ENCODE results near the gene NACAD.
"Not testable (repeated sequence)": the region's sequence is repeated elsewhere in the genome, so short reads cannot be mapped to it uniquely, and the experiment has no call there.

Gene NACAD

DNA sequence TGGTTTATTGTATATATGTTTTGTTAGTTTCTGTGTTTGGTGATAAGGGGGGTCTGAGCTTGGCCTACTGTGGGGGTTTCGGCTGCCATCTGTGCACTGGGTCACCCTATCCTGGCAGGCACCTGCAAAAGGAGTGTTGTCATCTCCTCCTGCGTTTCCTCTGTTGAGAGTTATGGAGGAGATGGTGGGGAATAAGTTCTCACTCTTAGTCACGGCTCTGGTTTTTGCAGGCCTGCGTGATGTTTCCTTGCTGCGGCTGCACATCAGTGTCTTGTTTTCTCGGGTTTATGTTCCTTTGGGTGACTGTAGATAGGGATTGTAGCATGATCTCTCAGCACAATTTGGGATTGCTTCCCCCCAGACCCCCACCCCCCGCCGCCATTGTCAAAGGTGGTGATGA is 52.0 kb downstream of the NACAD start:
- Histone ChIP-seq H3K9me3 (ENCODE audit: control extremely low read depth in 1 of 5, control insufficient read depth in 4 of 5, insufficient read depth in 2 of 5, low read depth in 1 of 5, low read length in 4 of 5) (no peaks in the 10 kb centered on the region), H3K27me3 (replicated peaks in 2 of 5; ENCODE audit: control insufficient read depth in 4 of 5, insufficient read depth in 5 of 5, low read length in 4 of 5) (no peaks in the 10 kb centered on the region), H3K4me3 (ENCODE audit: control insufficient read depth in 1 of 7, extremely low read depth in 1 of 7, insufficient read depth in 4 of 7, low read depth in 2 of 7, low read length in 6 of 7) (peak overlapping the region in 3 of 7 experiments; percentile 41 to 54 (median 51)), H3K4me1 (ENCODE audit: control extremely low read depth in 1 of 4, control insufficient read depth in 4 of 4, insufficient read depth in 4 of 4, low read length in 3 of 4) (peaks cover 2 to 52% (median 44%) of the 10 kb centered on the region in 4 experiments), H3K27ac (ENCODE audit: insufficient read depth in 1 of 2, low read depth in 1 of 2, low read length in 2 of 2, poor library complexity in 1 of 2, severe bottlenecking in 2 of 2) (peak overlapping the region; percentile 62 to 82), H3K36me3 (ENCODE audit: control insufficient read depth in 4 of 4, insufficient read depth in 4 of 4, low read length in 3 of 4) (peaks cover 0 to 74% (median 41%) of the 10 kb centered on the region in 4 experiments)
- 8% methylated on average over 2 of the region's 8 CpGs for whole genome bisulfite sequencing (ENCODE audit: insufficient coverage)
- CTCF ChIA-PET = interaction anchor here (1.1 to 12.4 kb wide), 7 partner anchors 9 to 62 kb away, joined by 3 to 138 read pairs (median 4); partner anchors contain the start of genes CCM2 and MYO1G
- DNase-seq = peak; percentile 60 to 94 (median 91)
- POLR2A ChIA-PET = interaction anchor here (1.0 to 3.3 kb wide), 3 partner anchors 9 to 58 kb away, joined by 3 to 23 read pairs (median 3); no protein-coding TSS in a partner anchor

DNA sequence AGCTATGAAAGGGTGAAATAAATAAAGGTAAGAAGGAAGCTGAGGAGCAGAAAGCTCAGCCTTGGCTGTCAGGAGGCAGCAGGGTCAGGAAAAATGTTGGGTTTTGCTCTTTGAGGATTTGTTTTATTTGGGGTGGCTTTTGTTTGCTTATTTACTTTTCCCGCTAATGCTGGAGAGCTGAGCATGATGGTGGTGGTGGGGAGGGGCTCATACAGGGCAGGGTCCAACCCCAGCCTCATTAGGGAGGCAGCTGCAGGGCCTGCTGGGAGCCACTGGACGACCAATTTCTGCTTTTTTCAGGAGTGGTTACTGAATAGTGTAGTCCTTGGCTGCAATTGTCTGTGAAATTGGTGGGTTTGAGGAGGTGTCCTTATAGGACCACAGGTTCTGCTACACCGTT is 52.5 kb downstream of the NACAD start:
- 27% methylated on average over 3 of the region's 3 CpGs for WGBS (ENCODE audit: insufficient coverage)
- CTCF ChIA-PET = interaction anchor here (0.6 to 12.4 kb wide), 9 partner anchors 9 to 180 kb away, joined by 3 to 138 read pairs (median 4); partner anchors contain the start of genes CCM2 and MYO1G
- peaks cover 2 to 55% (median 46%) of the 10 kb centered on the region in 4 experiments for H3K4me1 ChIP-seq (ENCODE audit: control extremely low read depth in 1 of 4, control insufficient read depth in 4 of 4, insufficient read depth in 4 of 4, low read length in 3 of 4)
- peaks cover 0 to 71% (median 36%) of the 10 kb centered on the region in 4 experiments for H3K36me3 ChIP-seq (ENCODE audit: control insufficient read depth in 4 of 4, insufficient read depth in 4 of 4, low read length in 3 of 4)
- H3K27ac ChIP-seq (ENCODE audit: insufficient read depth in 1 of 2, low read depth in 1 of 2, low read length in 2 of 2, poor library complexity in 1 of 2, severe bottlenecking in 2 of 2) = peak overlapping the region; percentile 62 to 82
- H3K9me3 ChIP-seq (ENCODE audit: control extremely low read depth in 1 of 5, control insufficient read depth in 4 of 5, insufficient read depth in 2 of 5, low read depth in 1 of 5, low read length in 4 of 5) = no peaks in the 10 kb centered on the region
- DNase-seq = no peak
- H3K4me3 ChIP-seq (ENCODE audit: control insufficient read depth in 1 of 7, extremely low read depth in 1 of 7, insufficient read depth in 4 of 7, low read depth in 2 of 7, low read length in 6 of 7) = peak overlapping the region in 4 of 7 experiments; percentile 8 to 54 (median 46)
- POLR2A ChIA-PET = interaction anchor here (1.0 to 3.3 kb wide), 3 partner anchors 9 to 57 kb away, joined by 3 to 23 read pairs (median 3); no protein-coding TSS in a partner anchor
- H3K27me3 ChIP-seq (replicated peaks in 2 of 5; ENCODE audit: control insufficient read depth in 4 of 5, insufficient read depth in 5 of 5, low read length in 4 of 5) = no peaks in the 10 kb centered on the region

DNA sequence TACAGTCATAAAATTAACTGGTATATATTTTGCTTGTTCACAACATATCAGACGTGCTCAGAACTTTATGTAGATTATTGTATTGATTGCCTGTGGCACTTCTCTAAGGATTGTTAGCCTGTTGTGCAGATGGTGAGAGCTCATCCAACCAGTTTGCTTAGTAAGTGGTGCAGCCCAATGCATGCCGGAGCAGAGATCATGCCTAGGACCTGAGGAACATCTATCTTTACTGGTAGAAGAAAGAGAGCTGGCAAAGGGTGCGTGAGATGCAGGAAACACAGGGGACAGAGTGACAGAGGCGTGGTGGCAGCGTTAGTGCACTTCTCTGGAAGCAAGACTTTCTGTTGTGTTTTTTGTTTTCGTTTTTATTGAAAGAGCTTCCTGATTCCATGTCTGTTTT is 52.9 kb downstream of the NACAD start:
- H3K36me3 ChIP-seq (ENCODE audit: control insufficient read depth in 4 of 4, insufficient read depth in 4 of 4, low read length in 3 of 4) = peaks cover 0 to 67% (median 33%) of the 10 kb centered on the region in 4 experiments
- no peaks in the 10 kb centered on the region for H3K27me3 ChIP-seq (replicated peaks in 2 of 5; ENCODE audit: control insufficient read depth in 4 of 5, insufficient read depth in 5 of 5, low read length in 4 of 5)
- peaks cover 2 to 55% (median 47%) of the 10 kb centered on the region in 4 experiments for H3K4me1 ChIP-seq (ENCODE audit: control extremely low read depth in 1 of 4, control insufficient read depth in 4 of 4, insufficient read depth in 4 of 4, low read length in 3 of 4)
- POLR2A ChIA-PET = interaction anchor here (1.0 to 3.3 kb wide), 4 partner anchors 8 to 62 kb away, joined by 3 to 23 read pairs (median 3); no protein-coding TSS in a partner anchor
- H3K4me3 ChIP-seq (ENCODE audit: control insufficient read depth in 1 of 7, extremely low read depth in 1 of 7, insufficient read depth in 4 of 7, low read depth in 2 of 7, low read length in 6 of 7) = peak overlapping the region in 4 of 7 experiments; percentile 8 to 54 (median 42)
- no peaks in the 10 kb centered on the region for H3K9me3 ChIP-seq (ENCODE audit: control extremely low read depth in 1 of 5, control insufficient read depth in 4 of 5, insufficient read depth in 2 of 5, low read depth in 1 of 5, low read length in 4 of 5)
- H3K27ac ChIP-seq (ENCODE audit: insufficient read depth in 1 of 2, low read depth in 1 of 2, low read length in 2 of 2, poor library complexity in 1 of 2, severe bottlenecking in 2 of 2) = peak overlapping the region; percentile 62 to 82
- CTCF ChIA-PET = interaction anchor here (0.6 to 12.4 kb wide), 10 partner anchors 9 to 180 kb away, joined by 3 to 138 read pairs (median 4); partner anchors contain the start of genes CCM2 and MYO1G
- DNase-seq = peak in 2 of 3 donors; percentile 32 to 43
- WGBS (ENCODE audit: insufficient coverage) = 47% methylated on average over 6 of the region's 6 CpGs

DNA sequence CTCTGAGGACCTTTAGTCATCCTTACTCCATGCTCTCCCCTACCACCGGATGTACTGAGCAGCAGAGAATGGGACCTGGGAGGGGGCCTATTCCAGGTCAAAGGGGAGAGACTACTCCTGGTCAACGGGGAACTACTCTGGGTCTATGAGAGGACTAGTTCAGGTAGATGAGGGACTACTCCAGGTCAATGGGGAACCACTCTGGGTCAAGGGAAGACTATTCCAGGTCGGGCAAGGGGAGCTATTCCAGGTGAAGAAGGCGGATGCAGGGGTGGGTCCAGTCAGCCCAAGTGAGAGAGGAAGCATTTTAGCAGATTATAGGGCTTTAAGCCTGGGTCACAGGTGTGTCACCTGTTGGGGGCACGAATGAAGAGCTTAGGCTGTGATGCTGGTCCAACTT is 53.4 kb downstream of the NACAD start:
- no peaks in the 10 kb centered on the region for H3K9me3 ChIP-seq (ENCODE audit: control extremely low read depth in 1 of 5, control insufficient read depth in 4 of 5, insufficient read depth in 2 of 5, low read depth in 1 of 5, low read length in 4 of 5)
- no peaks in the 10 kb centered on the region for H3K27me3 ChIP-seq (replicated peaks in 2 of 5; ENCODE audit: control insufficient read depth in 4 of 5, insufficient read depth in 5 of 5, low read length in 4 of 5)
- CTCF ChIA-PET = interaction anchor here (1.1 to 12.4 kb wide), 9 partner anchors 8 to 179 kb away, joined by 3 to 138 read pairs (median 4); partner anchors contain the start of genes CCM2 and MYO1G
- H3K4me3 ChIP-seq (ENCODE audit: control insufficient read depth in 1 of 7, extremely low read depth in 1 of 7, insufficient read depth in 4 of 7, low read depth in 2 of 7, low read length in 6 of 7) = peak overlapping the region in 1 of 7 experiments; percentile 16
- H3K4me1 ChIP-seq (ENCODE audit: control extremely low read depth in 1 of 4, control insufficient read depth in 4 of 4, insufficient read depth in 4 of 4, low read length in 3 of 4) = peaks cover 2 to 58% (median 49%) of the 10 kb centered on the region in 4 experiments
- 94% methylated on average over 3 of the region's 5 CpGs for WGBS (ENCODE audit: insufficient coverage)
- H3K36me3 ChIP-seq (ENCODE audit: control insufficient read depth in 4 of 4, insufficient read depth in 4 of 4, low read length in 3 of 4) = peaks cover 0 to 63% (median 28%) of the 10 kb centered on the region in 4 experiments
- POLR2A ChIA-PET = interaction anchor here (0.6 to 3.3 kb wide), 3 partner anchors 8 to 62 kb away, joined by 3 to 23 read pairs (median 3); no protein-coding TSS in a partner anchor
- DNase-seq = no peak
- peak overlapping the region in 1 of 2 experiments; percentile 82 for H3K27ac ChIP-seq (ENCODE audit: insufficient read depth in 1 of 2, low read depth in 1 of 2, low read length in 2 of 2, poor library complexity in 1 of 2, severe bottlenecking in 2 of 2)

DNA sequence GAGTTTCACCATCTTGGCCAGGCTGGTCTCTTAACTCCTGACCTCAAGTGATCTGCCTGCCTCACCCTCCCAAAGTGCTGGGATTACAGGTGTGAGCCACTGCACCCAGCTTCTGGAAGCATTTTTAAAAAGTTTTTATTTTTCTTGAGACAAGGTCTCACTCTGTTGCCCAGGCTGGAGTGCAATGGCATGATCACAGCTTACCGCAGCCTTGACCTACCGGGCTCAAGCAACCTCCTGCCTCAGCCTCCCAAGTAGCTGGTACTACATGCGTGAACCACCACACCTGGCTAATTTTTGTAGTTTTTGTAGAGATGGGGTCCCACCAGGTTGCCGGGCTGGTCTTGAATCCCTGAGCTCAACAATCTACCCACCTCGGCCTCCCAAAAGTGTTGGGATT is 54.1 kb downstream of the NACAD start:
- CTCF ChIA-PET = interaction anchor here (1.3 to 12.4 kb wide), 6 partner anchors 8 to 60 kb away, joined by 3 to 138 read pairs (median 8); partner anchors contain the start of gene MYO1G

DNA sequence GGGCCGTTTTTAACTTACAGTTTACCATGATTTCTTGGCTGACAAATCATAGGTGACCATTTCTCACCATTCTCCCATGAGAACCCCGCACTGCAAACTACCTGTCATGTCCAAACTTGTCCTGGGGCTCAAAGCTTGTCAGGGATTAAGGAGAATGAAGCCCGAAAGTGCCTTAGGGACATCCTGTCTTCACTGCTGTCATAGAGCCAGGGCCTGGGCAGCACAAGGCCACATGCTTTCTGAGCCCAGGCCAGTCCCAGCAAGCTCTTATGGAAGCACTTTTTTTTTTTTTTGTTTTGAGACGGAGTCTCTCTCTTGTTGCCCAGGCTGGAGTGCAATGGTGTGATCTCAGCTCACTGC is 54.9 kb downstream of the NACAD start:
- Histone ChIP-seq H3K9me3 (ENCODE audit: control extremely low read depth in 1 of 5, control insufficient read depth in 4 of 5, insufficient read depth in 2 of 5, low read depth in 1 of 5, low read length in 4 of 5) (no peaks in the 10 kb centered on the region), H3K27ac (ENCODE audit: insufficient read depth in 1 of 2, low read depth in 1 of 2, low read length in 2 of 2, poor library complexity in 1 of 2, severe bottlenecking in 2 of 2) (peak overlapping the region; percentile 10 to 64), H3K36me3 (ENCODE audit: control insufficient read depth in 4 of 4, insufficient read depth in 4 of 4, low read length in 3 of 4) (peaks cover 0 to 66% (median 20%) of the 10 kb centered on the region in 4 experiments), H3K4me1 (ENCODE audit: control extremely low read depth in 1 of 4, control insufficient read depth in 4 of 4, insufficient read depth in 4 of 4, low read length in 3 of 4) (peaks cover 2 to 72% (median 63%) of the 10 kb centered on the region in 4 experiments), H3K27me3 (replicated peaks in 2 of 5; ENCODE audit: control insufficient read depth in 4 of 5, insufficient read depth in 5 of 5, low read length in 4 of 5) (no peaks in the 10 kb centered on the region), H3K4me3 (ENCODE audit: control insufficient read depth in 1 of 7, extremely low read depth in 1 of 7, insufficient read depth in 4 of 7, low read depth in 2 of 7, low read length in 6 of 7) (peak overlapping the region in 1 of 7 experiments; percentile 19)
- ChIA-PET CTCF (interaction anchor here (0.6 to 12.4 kb wide), 4 partner anchors 15 to 60 kb away, joined by 3 to 138 read pairs (median 6); partner anchors contain the start of gene MYO1G), POLR2A (no interaction called here)
- DNase-seq = no peak
- 90% methylated on average over 3 of the region's 4 CpGs for WGBS (ENCODE audit: insufficient coverage)

More for the DNA sequence above, 54.1 kb downstream of the NACAD start:
- H3K4me3 ChIP-seq (ENCODE audit: control insufficient read depth in 1 of 7, extremely low read depth in 1 of 7, insufficient read depth in 4 of 7, low read depth in 2 of 7, low read length in 6 of 7); H3K9me3 ChIP-seq (ENCODE audit: control extremely low read depth in 1 of 5, control insufficient read depth in 4 of 5, insufficient read depth in 2 of 5, low read depth in 1 of 5, low read length in 4 of 5); DNase-seq; H3K27me3 ChIP-seq (replicated peaks in 2 of 5; ENCODE audit: control insufficient read depth in 4 of 5, insufficient read depth in 5 of 5, low read length in 4 of 5): not testable (repeated sequence)
- POLR2A ChIA-PET = interaction anchor here (0.6 to 3.3 kb wide), 4 partner anchors 7 to 61 kb away, joined by 3 to 23 read pairs (median 3); no protein-coding TSS in a partner anchor
- H3K36me3 ChIP-seq (ENCODE audit: control insufficient read depth in 4 of 4, insufficient read depth in 4 of 4, low read length in 3 of 4) = peaks cover 0 to 68% (median 25%) of the 10 kb centered on the region in 4 experiments
- peaks cover 2 to 65% (median 56%) of the 10 kb centered on the region in 4 experiments for H3K4me1 ChIP-seq (ENCODE audit: control extremely low read depth in 1 of 4, control insufficient read depth in 4 of 4, insufficient read depth in 4 of 4, low read length in 3 of 4)
- H3K27ac ChIP-seq (ENCODE audit: insufficient read depth in 1 of 2, low read depth in 1 of 2, low read length in 2 of 2, poor library complexity in 1 of 2, severe bottlenecking in 2 of 2) = peak overlapping the region; percentile 40 to 82
- WGBS (ENCODE audit: insufficient coverage) = 73% methylated on average over 4 of the region's 5 CpGs
